H1 (cell line): ENCODE data around the gene GAB2.

Source experiments
- CTCF ChIP-seq, 3 experiments: IDR thresholded peaks; 1 replicate in 2 of 3; 2 replicates in 1 of 3; pipeline versions ENCODE4 v1.5.1 to v1.6.1; 2011; ENCODE audit warnings: low read length in 3 of 3, mild to moderate bottlenecking in 3 of 3, inconsistent platforms in 2 of 3, low read depth in 1 of 3, moderate library complexity in 1 of 3; ENCODE audit not compliant: insufficient read depth in 1 of 3; ENCODE audit errors: control extremely low read depth in 1 of 3
- SUZ12 ChIP-seq: fragments of 200-600 bp; sonication (generic); IDR thresholded peaks from 2 replicates; pipeline ENCODE4 v1.6.1; 2012; ENCODE audit warnings: mild to moderate bottlenecking, inconsistent platforms, low read length, moderate library complexity, mixed read lengths

GRCh38 chr11:78219493-78220217 is 198.0 kb downstream of the GAB2 start:
- TF ChIP-seq CTCF (IDR thresholded peaks at IDR 0.05; ENCODE audit: control extremely low read depth in 1 of 3, insufficient read depth in 1 of 3, low read depth in 1 of 3, low read length in 3 of 3) = no peak
- no peak for TF ChIP-seq SUZ12
